Hepatocyte (in vitro differentiated cells): Measurements from ENCODE around the gene KCTD6.

Source experiments
- EZH2 ChIP-seq: fragments of 200-600 bp; sonication (generic); IDR thresholded peaks from 2 replicates; pipeline ENCODE4 v1.6.1; 2016; ENCODE audit warnings: antibody characterized with exemption, mild to moderate bottlenecking, borderline replicate concordance
- TF ChIP-seq, protein P1 (sequence below): fragments of 200-600 bp; sonication (generic); IDR thresholded peaks from 2 replicates; pipeline ENCODE4 v1.5.1; 2016; ENCODE audit warnings: antibody characterized with exemption, mild to moderate bottlenecking; ENCODE audit not compliant: poor library complexity

DNA sequence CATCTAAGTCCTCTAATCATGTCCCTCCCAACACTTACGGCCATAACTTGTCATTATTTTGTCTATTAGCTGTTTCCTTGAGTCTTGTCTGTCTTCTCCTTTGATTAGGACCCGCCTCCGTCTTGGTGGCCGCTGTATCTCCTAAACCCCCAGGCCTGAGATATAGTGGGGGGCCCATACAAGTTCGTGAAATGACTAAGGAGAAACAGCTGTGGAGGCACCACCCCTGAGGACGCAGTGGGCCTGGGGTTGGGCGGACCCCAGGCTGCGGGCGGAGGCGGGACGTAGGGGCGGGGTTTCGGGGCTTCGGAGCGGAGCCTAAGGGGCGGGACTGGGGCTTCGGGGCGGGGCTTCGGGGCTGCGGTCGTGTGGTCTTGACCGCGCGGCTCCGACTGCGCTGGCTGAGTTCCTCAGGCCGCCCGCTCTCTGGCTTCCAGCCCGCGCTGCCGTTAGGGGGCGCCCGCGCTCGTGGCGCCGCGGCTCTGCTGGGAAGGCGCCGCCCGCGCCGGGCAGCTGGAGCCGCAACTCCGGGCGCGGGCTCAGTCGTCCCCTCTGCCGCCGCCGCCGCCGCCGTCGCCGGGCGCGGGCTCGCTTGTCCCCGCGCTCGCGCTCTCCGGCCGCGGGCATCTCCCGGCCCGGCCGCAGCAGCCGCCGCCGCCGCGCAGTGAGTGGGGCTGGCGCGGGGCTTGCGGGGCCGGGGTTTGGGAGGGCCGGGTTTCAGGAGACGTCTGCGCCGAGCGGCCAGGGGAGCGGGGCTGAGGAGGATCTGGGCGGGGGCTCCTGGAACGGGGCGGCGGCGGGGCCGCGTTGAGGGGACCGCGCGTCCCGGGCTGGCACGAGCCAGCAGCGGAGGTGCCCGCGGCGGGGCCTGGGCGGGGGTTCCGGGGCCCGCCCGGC lies at the start of gene KCTD6:
- TF ChIP-seq, protein P1, sequence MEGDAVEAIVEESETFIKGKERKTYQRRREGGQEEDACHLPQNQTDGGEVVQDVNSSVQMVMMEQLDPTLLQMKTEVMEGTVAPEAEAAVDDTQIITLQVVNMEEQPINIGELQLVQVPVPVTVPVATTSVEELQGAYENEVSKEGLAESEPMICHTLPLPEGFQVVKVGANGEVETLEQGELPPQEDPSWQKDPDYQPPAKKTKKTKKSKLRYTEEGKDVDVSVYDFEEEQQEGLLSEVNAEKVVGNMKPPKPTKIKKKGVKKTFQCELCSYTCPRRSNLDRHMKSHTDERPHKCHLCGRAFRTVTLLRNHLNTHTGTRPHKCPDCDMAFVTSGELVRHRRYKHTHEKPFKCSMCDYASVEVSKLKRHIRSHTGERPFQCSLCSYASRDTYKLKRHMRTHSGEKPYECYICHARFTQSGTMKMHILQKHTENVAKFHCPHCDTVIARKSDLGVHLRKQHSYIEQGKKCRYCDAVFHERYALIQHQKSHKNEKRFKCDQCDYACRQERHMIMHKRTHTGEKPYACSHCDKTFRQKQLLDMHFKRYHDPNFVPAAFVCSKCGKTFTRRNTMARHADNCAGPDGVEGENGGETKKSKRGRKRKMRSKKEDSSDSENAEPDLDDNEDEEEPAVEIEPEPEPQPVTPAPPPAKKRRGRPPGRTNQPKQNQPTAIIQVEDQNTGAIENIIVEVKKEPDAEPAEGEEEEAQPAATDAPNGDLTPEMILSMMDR: peak; percentile 81
- TF ChIP-seq EZH2: no peak
